Activated naive CD8-positive, alpha-beta T cell treated with anti-CD3 and anti-CD28 coated beads, Interleukin-2, amount 10 ng/mL, durations not matched to agents 7 days and 5 days (primary cell): ENCODE results near the gene MOB3A. TPM values are rescaled to one million over a fixed set of nuclear protein-coding genes. Genes with fewer than 3 reads are reported as not detected.

Experiments
- ATAC-seq: fragments of 150-1000 bp; cut with Tn5 transposase; one replicate; pipeline ENCODE4 v1.10.0; 2021; ENCODE audit warnings: low read depth, moderate library complexity
- POLR2A ChIA-PET: fragments of 350-600 bp; sonication (Branson Sonifier 250); formaldehyde crosslinking; loops from one replicate; lab custom pipeline; 2021; ENCODE audit warnings: antibody characterized with exemption; lab: Charles Lee
- DNase-seq: peaks from one replicate; pipeline ENCODE4 v3.0.0; 2021
- H3K27ac Mint-ChIP-seq: one replicate; pipeline ENCODE4 v1.8.0; 2022; ENCODE audit warnings: mild to moderate bottlenecking, mixed read lengths
- H3K27me3 Mint-ChIP-seq: one replicate; pipeline ENCODE4 v1.8.0; 2022; ENCODE audit warnings: mild to moderate bottlenecking, moderate library complexity, mixed read lengths
- H3K36me3 Mint-ChIP-seq: one replicate; pipeline ENCODE4 v1.8.0; 2021; ENCODE audit warnings: mild to moderate bottlenecking, mixed read lengths
- H3K4me1 Mint-ChIP-seq: one replicate; pipeline ENCODE4 v1.8.0; 2021; ENCODE audit warnings: mixed read lengths
- H3K4me3 Mint-ChIP-seq: one replicate; pipeline ENCODE4 v1.8.0; 2022; ENCODE audit warnings: mild to moderate bottlenecking, moderate library complexity, mixed read lengths
- H3K9me3 Mint-ChIP-seq: one replicate; pipeline ENCODE4 v1.8.0; 2021; ENCODE audit warnings: mixed read lengths
- total RNA-seq, 2 experiments: library from RNA; stranded (reverse); gene quantifications; one replicate each; pipeline ENCODE4 v1.2.3, GENCODE V29; 2021

MOB3A gene
- total RNA-seq, 2 experiments from 2014 or later: 190 to 200 TPM

- DNase-seq (no peak), ATAC-seq (no peak)
- Mint-ChIP-seq H3K27me3 (peaks cover 2% of the 10 kb centered on the region), H3K4me1 (peaks cover 9% of the 10 kb centered on the region), H3K27ac (no peak overlapping the region), H3K36me3 (no peaks in the 10 kb centered on the region), H3K9me3 (peaks cover 4% of the 10 kb centered on the region), H3K4me3 (no peak overlapping the region)
- POLR2A ChIA-PET: no interaction called here
Measured at GRCh38 chr19:2021453-2022140, 74.5 kb downstream of the MOB3A start.

Other genes with a start within 250 kb of the MOB3A start
- gene REXO1, start 247.8 kb downstream of the MOB3A start, total RNA-seq: 10 to 100 TPM; 57.9 to 60.4 TPM
- gene KLF16, start 232.7 kb downstream of the MOB3A start, total RNA-seq: 10 to 100 TPM; 21.5 to 21.8 TPM
- 100 to 1,000 TPM; 185 to 194 TPM for gene ABHD17A, start 210.8 kb downstream of the MOB3A start, total RNA-seq
- gene ADAT3, start 190.9 kb downstream of the MOB3A start, total RNA-seq: 1 to 10 TPM; 7.6 to 9.3 TPM
- 10 to 100 TPM; 35.1 to 35.2 TPM for gene SCAMP4, start 190.9 kb downstream of the MOB3A start, total RNA-seq
- gene CSNK1G2, start 155.2 kb downstream of the MOB3A start, total RNA-seq: 100 to 1,000 TPM; 127 to 134 TPM
- 10 to 100 TPM; 55.0 to 61.4 TPM for gene BTBD2, start 80.6 kb downstream of the MOB3A start, total RNA-seq
- gene MKNK2, start 45.1 kb downstream of the MOB3A start, total RNA-seq: 100 to 1,000 TPM; 319 to 341 TPM
- 10 to 100 TPM; 16.0 to 17.7 TPM for gene IZUMO4, start 589 bp upstream of the MOB3A start, total RNA-seq
- 10 to 100 TPM; 92.6 to 96.5 TPM for gene AP3D1, start 55.2 kb upstream of the MOB3A start, total RNA-seq
- 10 to 100 TPM; 50.1 to 56.2 TPM for gene DOT1L, start 67.6 kb upstream of the MOB3A start, total RNA-seq
- 10 to 100 TPM; 69.8 to 71.3 TPM for gene PLEKHJ1, start 140.0 kb upstream of the MOB3A start, total RNA-seq
- gene SF3A2, start 140.5 kb upstream of the MOB3A start, total RNA-seq: 100 to 1,000 TPM; 171 TPM
- gene AMH, start 153.0 kb upstream of the MOB3A start, total RNA-seq: 10 to 100 TPM in 1 of 2 experiments, 1 to 10 TPM in 1; 9.7 to 10.4 TPM
- 1 to 10 TPM; 1.1 to 1.4 TPM for gene JSRP1, start 160.1 kb upstream of the MOB3A start, total RNA-seq
- under 1 TPM in 1 of 2 experiments, not detected in 1; 0.14 TPM for gene PEAK3, start 185.8 kb upstream of the MOB3A start, total RNA-seq
- under 1 TPM; 0.69 to 0.82 TPM for gene LINGO3, start 211.8 kb upstream of the MOB3A start, total RNA-seq
- gene LSM7, start 232.3 kb upstream of the MOB3A start, total RNA-seq: 100 to 1,000 TPM; 111 to 125 TPM
- gene SPPL2B, start 232.4 kb upstream of the MOB3A start, total RNA-seq: 100 to 1,000 TPM in 1 of 2 experiments, 10 to 100 TPM in 1; 90.6 to 101 TPM